GM04503 (cell line): ENCODE data around the gene CNTN5.
"Not testable (repeated sequence)": the region's sequence is repeated elsewhere in the genome, so short reads cannot be mapped to it uniquely, and the experiment has no call there.

Source experiments
- DNase-seq: peaks from one replicate; pipeline ENCODE4 v3.0.0-alpha.2; 2012; ENCODE audit warnings: low read depth

CNTN5 gene

DNA sequence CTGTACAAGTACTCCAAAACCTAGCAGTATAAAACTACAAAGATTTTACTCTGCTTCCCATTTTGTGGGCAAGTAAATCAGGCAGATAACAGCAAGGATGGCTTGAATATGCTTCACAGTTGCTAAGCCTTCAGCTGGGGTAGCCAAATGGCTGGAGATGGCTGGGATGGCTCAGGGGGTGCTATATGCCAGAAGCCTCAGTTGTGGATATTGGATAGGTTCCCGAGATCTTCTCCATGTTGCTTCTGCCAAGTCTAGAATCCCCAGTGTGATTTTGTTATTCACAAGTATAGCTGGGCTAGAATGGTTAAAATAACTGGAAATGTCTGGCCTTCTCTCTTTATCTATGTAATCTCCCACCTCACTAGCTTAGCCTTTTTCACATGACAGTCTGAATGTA, 1194.0 kb downstream of the CNTN5 start:
- no peak for DNase-seq

- DNase-seq: no peak
Observed at GRCh38 chr11:100220801-100221200, 1200.1 kb downstream of the CNTN5 start.

GRCh38 chr11:100221791-100222190, 1201.0 kb downstream of the CNTN5 start:
- DNase-seq: no peak

DNA sequence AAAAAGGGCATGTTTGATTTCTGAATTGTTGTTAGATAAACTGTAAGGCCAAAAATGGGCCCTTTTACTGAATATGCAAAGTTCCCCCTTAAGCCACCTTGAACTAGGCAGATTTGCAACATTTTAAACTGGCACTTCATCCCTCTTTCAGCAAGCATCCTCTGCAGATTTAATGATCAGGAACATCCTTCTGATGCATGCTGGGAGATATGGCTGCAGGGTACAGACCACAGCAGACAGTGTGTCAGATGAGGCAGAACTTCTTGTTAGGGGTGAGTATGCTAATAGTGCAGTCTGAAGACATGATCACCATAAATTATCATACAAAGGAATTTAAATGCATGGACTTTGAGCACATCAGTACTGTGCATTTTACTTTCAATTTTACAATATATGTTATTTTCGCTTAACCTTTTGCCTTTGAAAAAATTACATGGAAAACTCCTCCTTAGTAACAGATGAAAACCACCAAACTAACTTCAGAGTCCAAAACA, 1203.8 kb downstream of the CNTN5 start:
- no peak for DNase-seq

DNA sequence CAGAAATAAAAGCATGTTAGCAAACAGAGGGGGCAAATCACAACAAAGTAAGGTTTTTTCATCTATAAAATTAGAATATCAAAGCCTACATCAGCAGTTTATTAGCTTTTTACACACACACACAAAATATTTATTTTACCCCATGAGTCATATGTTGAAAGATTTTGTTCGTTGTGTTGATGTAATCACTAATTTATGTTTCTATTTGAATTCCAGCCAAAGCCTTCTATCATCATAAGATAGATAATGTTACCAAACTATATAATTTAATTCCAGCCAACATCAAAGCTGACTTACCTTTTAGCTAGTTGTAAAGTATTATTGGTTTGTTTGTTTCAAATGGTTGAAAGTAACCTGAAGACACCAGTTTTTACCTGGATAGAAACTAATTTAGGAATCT, 1208.3 kb downstream of the CNTN5 start:
- no peak for DNase-seq

- no peak for DNase-seq
Observed at GRCh38 chr11:100232006-100232405, 1211.3 kb downstream of the CNTN5 start.

DNA sequence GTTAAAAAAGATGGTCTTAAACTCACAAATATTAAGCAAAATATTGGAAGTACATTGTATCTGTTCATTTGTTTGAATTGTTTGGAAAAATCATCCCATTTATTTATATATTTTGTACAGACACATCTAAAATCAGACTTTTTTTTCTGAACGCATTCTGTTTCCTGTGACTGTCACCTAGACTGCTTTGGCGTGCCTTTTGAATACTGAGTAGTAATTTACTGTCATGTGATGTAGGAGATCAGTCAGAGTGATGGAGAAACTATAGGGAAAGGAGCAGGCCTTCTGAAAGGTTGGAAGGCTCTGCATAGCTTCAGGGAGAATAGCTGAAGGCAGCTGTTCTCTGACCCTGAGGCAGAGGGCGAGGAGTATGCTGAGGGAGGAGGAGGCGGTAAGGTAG, 1214.3 kb downstream of the CNTN5 start:
- no peak for DNase-seq

DNA sequence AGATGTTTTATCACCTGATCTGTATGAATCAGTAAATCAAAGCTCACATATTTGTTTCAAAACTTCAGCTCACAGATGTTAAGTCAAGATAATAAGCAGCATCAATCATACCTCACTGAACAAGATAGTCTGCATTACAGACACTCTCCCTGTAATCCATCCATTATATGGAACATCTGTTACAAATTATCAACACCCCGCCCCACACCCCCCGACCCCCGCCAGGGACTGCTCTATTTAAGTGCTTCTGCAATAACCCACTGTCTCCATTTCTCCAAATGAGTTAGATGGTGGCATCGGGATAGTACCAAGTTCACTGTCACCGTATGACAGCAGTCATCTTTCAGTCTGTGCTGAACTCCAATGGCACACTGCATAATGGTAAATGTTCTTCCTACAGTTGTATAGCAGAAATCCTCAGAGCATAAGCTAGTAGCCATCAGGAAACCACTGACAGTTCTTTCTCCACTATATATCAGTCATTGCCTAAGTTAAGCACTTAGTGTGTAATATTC, 1219.3 kb downstream of the CNTN5 start:
- DNase-seq: no peak

GRCh38 chr11:100247704-100248103, 1227.0 kb downstream of the CNTN5 start:
- DNase-seq: no peak

GRCh38 chr11:100257238-100257803, 1236.6 kb downstream of the CNTN5 start:
- DNase-seq: not testable (repeated sequence)

DNA sequence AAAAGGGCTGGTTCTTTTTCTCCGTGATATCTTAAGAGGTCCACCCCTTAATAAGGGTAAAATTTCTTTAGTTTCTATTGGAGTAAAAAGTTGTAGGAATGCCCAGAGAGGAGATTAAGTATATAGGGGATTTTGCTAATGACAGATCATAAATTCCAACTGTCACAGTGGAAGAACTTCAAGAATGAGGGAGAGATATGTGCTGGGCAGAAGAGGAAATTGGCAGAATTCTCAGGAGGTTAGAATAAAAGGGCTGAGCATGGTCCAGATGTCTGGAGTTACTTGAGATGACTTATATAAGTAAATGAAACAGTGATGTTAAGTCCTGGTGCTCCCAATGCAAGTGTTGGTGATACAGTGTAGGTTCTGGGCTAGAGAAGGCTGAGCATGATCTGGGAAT, 1248.8 kb downstream of the CNTN5 start:
- DNase-seq: no peak

DNA sequence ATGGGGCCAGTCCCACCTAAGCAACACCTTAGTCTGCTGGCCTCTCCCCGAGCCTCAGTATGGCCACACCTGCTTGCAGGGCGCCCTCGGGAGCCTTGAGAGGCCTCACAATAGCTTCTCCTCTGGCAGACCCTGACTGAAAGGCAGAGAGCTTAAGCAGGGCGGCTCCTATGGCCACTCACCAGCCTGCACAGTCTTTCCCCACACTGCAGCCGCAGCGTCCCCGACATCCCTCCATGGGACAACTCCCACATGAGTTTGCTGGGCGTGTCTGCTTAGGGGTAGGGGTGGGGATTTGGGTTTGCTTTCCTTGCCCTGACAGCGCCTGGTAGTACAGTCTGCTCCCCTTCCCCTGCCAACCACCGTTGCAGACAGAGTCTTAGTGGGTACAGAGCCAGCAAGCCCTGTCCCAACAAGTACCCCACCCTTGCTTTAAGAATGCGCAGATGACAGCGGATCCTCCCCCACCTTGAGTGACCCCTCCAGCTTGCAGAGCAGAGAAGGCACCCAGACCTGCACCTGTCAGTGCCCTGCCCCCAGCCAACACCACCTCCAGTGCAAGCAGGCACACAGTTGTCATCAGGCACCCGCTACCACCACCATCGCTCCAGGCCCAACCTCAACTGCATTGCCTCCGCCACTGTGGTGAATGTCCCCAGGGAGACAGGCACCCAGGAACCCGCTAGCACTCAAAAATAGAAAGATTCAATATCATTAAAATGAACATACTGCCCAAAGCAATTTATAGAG, 1252.5 kb downstream of the CNTN5 start:
- DNase-seq: no peak

- not testable (repeated sequence) for DNase-seq
Observed at GRCh38 chr11:100274466-100274865, 1253.7 kb downstream of the CNTN5 start.

DNA sequence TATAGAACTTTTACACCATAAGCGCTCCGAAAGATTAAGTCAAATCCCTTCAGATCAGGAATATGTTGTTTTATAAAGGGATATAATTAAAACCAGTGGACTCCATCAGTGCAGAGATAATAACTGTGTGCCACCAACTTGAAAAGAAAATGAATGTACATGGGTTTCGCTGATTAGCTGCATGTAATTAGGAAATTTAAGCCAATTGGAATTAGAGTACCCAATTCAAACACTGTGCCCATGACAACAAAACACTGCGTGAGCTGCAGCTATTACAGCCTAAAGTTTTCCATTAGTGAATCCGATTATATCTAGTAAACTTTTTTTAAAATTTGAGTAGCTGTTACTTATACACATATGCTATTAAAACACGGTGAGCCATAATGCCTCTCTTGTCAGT, 1274.0 kb downstream of the CNTN5 start:
- no peak for DNase-seq

- no peak for DNase-seq
Observed at GRCh38 chr11:100296051-100296679, 1275.4 kb downstream of the CNTN5 start.

DNA sequence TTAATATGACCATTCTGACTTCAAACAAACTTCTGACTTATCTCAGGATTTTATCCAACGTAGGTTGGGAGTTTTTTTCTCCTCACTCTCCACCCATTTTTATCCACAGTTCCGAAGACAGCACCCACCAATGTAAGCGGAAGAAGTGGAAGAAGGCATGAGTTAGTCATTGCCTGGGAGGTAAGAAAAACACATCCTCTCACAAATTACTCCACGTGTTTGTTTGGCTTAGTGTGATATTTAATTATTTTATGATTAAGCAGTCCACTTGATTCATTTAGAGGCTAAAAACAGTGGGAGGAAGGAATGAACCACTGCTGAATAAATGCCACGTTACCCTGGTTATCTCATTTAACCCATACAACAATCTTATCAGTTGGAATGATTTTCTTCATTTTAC, 1276.8 kb downstream of the CNTN5 start:
- no peak for DNase-seq

DNA sequence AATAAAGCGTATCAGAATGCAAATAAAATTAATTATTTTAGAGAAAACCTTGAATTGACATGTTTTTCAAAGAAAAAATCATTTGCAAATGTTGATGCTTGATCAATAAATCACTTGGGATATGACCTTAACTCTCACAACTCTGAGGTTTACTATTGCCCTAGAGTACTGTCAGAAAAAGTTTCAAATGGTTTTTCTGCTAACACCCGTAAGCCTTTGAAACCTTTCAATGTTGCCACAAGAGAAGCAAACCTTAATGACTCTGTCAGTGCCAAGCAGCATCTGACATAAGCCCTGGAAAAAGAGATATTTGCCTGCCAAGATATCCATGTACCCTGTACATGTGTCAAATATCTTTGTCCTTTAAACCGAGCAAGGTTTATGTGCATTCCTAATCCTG, 1282.1 kb downstream of the CNTN5 start:
- DNase-seq: no peak

DNA sequence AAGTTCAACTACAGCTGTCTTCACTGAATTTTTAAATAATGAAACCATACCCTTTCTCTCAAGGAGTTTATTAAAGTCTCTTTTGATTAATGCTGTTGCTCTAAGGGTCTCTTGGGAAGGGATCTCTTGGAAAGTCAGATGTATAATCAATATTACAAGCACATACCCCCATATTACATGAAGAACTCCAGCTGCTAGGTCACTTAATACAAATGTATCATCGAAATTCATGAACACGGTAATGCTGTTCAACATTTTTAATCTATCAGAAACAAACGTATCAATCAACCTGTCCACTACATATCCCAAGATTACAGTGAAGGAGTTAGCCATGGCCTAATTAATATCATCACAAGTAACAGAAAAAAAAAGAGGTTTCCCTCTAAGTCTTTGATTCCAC, 1283.1 kb downstream of the CNTN5 start:
- no peak for DNase-seq

DNA sequence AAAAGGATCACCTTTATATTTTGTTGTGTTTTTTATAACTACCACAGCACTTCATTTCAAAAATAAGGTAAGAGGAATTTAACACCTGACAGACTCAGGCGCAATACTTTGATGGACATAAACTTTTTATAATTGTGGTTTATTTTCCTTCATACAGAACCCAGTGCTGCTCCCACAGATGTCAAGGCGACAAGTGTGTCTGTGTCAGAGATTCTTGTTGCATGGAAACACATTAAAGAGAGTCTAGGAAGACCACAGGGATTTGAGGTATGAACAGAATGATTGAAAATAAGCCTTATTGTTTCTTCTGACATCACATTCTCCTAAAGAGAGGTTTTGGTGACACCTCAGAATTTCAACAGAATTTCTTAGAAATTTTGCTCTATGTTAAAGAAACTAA, 1287.5 kb downstream of the CNTN5 start:
- DNase-seq: no peak

DNA sequence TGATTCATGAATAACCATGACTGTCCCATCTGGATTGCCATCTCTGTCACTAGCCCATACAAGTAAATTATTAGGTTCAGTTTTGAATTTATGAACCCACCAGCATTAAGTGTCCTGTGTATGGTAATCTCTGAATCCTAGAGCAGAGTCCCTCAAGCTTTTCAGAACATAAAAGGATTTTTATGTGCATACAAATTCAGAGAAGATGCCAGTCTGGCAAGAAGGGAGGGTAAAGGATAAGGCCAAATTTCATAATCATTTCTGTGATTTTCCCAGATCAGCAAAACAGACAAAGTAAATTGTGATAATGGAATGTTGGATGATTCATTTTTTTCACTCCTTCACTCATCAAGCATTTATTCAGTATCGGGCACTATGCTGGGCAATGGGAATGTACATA, 1295.2 kb downstream of the CNTN5 start:
- DNase-seq: no peak

- DNase-seq: no peak
Observed at GRCh38 chr11:100316952-100317351, 1296.2 kb downstream of the CNTN5 start.

DNA sequence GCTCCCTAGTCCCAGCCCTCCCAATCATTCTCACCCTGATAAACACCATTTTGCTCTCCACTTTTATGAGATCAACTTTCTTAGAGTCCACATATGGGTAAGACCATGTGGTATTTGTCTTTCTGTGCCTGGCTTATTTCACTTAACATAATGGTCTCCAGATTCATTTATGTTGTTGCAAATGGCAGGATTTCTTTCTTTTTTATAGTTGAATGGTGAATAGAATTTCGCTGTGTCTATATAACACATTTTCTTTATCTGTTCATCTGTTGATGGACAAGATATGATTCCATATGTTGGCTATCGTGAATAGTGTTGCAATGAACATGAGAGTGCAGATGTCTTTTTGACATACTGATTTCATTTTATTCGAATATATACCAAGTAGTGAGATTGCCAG, 1298.9 kb downstream of the CNTN5 start:
- DNase-seq: no peak
